ENCODE results near the gene RAG1. TPM values are rescaled to one million over a fixed set of nuclear protein-coding genes. Genes with fewer than 3 reads are reported as not detected.

RAG1 gene
- total and polyA plus RNA-seq, 2 of the 13 experiments (the other 11 are each of a cell fraction or from before 2014, with no cell fraction given) = 0.11 to 0.15 TPM

DNA sequence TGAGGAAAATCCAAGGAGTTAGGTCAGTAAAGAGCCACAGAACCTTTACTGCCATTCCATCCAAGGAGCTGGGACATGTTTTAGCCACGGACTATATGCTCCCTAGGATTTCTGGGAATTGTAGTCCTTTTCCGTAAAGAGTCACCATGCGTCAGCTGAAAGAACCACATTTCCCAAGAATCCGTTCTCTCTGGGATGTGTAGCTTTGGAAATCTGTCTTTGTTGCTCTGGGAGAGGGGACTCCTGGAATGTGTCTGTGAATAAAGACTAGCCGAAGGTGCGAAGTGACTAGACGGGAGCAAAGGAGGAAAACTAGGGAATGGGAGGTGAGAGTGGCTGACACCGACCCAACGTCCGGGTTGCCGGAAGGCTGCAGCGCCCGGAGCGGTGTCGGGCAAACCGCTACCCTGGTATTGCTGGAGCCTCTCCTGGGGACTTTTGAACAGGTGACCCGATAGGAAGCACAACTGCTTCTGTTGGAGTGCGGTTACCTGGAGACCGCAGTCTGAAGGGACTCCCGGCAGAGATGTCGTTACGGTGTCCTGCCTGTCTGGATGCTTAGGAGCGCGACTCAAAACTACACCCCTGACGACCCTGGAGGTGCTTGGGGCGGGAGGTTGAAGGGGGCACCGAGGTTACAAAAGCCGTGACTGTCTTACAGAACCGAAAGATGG is 26.6 kb downstream of the RAG1 start, which contains the start of gene IFTAP (continued):
- TF ChIP-seq ELF4 (CRISPR knock-in tag; IDR thresholded peaks at IDR 0.05; ENCODE audit: borderline replicate concordance) (0 out of 2 replicates have a peak, but pooled peaks have one; percentile 55), ATF1 (CRISPR knock-in tag; IDR thresholded peaks at IDR 0.05) (peak; percentile 71), ZKSCAN1 (IDR thresholded peaks at IDR 0.05; ENCODE audit: low read length) (0 out of 2 replicates have a peak, but pooled peaks have one; percentile 41), HOXA3 (CRISPR knock-in tag; IDR thresholded peaks at IDR 0.05) (peak; percentile 41; the same call in 1 of the 2 replicates), ZNF678 (CRISPR knock-in tag; IDR thresholded peaks at IDR 0.05) (no peak), RFXAP (CRISPR knock-in tag; IDR thresholded peaks at IDR 0.05; ENCODE audit: borderline replicate concordance) (0 out of 2 replicates have a peak, but pooled peaks have one; percentile 66), ZNF777 (CRISPR knock-in tag; IDR thresholded peaks at IDR 0.05) (peak; percentile 53; the same call in 1 of the 2 replicates), WIZ (CRISPR knock-in tag; IDR thresholded peaks at IDR 0.05) (peak; percentile 91; the same call in 1 of the 2 replicates), SNRNP70 (IDR thresholded peaks at IDR 0.05; ENCODE audit: low read depth, low read length) (no peak), KMT2B (CRISPR knock-in tag; IDR thresholded peaks at IDR 0.05) (peak; percentile 84; the same call in 1 of the 2 replicates), ZNF792 (CRISPR knock-in tag; IDR thresholded peaks at IDR 0.05) (peak; percentile 78; the same call in 1 of the 2 replicates), ZNF264 (CRISPR knock-in tag; IDR thresholded peaks at IDR 0.05) (0 out of 2 replicates have a peak, but pooled peaks have one; percentile 77), HMGA1 (CRISPR knock-in tag; conservative IDR thresholded peaks at IDR 0.05) (no peak), ZNF549 (CRISPR knock-in tag; IDR thresholded peaks at IDR 0.05) (no peak), PHF21A (CRISPR knock-in tag; IDR thresholded peaks at IDR 0.05) (peak; percentile 33; the same call in 1 of the 2 replicates), KLF13 (CRISPR knock-in tag; IDR thresholded peaks at IDR 0.05) (no peak), ZNF101 (CRISPR knock-in tag; IDR thresholded peaks at IDR 0.05; ENCODE audit: borderline replicate concordance, low read depth) (no peak), TBP (CRISPR knock-in tag; IDR thresholded peaks at IDR 0.05) (no peak)
- TF ChIP-seq, protein P1, sequence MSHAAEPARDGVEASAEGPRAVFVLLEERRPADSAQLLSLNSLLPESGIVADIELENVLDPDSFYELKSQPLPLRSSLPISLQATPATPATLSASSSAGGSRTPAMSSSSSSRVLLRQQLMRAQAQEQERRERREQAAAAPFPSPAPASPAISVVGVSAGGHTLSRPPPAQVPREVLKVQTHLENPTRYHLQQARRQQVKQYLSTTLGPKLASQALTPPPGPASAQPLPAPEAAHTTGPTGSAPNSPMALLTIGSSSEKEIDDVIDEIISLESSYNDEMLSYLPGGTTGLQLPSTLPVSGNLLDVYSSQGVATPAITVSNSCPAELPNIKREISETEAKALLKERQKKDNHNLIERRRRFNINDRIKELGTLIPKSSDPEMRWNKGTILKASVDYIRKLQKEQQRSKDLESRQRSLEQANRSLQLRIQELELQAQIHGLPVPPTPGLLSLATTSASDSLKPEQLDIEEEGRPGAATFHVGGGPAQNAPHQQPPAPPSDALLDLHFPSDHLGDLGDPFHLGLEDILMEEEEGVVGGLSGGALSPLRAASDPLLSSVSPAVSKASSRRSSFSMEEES (CRISPR knock-in tag; IDR thresholded peaks at IDR 0.05) = peak; percentile 54; the same call in 1 of the 2 replicates
- TF ChIP-seq, protein P2, sequence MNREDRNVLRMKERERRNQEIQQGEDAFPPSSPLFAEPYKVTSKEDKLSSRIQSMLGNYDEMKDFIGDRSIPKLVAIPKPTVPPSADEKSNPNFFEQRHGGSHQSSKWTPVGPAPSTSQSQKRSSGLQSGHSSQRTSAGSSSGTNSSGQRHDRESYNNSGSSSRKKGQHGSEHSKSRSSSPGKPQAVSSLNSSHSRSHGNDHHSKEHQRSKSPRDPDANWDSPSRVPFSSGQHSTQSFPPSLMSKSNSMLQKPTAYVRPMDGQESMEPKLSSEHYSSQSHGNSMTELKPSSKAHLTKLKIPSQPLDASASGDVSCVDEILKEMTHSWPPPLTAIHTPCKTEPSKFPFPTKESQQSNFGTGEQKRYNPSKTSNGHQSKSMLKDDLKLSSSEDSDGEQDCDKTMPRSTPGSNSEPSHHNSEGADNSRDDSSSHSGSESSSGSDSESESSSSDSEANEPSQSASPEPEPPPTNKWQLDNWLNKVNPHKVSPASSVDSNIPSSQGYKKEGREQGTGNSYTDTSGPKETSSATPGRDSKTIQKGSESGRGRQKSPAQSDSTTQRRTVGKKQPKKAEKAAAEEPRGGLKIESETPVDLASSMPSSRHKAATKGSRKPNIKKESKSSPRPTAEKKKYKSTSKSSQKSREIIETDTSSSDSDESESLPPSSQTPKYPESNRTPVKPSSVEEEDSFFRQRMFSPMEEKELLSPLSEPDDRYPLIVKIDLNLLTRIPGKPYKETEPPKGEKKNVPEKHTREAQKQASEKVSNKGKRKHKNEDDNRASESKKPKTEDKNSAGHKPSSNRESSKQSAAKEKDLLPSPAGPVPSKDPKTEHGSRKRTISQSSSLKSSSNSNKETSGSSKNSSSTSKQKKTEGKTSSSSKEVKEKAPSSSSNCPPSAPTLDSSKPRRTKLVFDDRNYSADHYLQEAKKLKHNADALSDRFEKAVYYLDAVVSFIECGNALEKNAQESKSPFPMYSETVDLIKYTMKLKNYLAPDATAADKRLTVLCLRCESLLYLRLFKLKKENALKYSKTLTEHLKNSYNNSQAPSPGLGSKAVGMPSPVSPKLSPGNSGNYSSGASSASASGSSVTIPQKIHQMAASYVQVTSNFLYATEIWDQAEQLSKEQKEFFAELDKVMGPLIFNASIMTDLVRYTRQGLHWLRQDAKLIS (CRISPR knock-in tag; IDR thresholded peaks at IDR 0.05) = no peak
- TF ChIP-seq, protein P3, sequence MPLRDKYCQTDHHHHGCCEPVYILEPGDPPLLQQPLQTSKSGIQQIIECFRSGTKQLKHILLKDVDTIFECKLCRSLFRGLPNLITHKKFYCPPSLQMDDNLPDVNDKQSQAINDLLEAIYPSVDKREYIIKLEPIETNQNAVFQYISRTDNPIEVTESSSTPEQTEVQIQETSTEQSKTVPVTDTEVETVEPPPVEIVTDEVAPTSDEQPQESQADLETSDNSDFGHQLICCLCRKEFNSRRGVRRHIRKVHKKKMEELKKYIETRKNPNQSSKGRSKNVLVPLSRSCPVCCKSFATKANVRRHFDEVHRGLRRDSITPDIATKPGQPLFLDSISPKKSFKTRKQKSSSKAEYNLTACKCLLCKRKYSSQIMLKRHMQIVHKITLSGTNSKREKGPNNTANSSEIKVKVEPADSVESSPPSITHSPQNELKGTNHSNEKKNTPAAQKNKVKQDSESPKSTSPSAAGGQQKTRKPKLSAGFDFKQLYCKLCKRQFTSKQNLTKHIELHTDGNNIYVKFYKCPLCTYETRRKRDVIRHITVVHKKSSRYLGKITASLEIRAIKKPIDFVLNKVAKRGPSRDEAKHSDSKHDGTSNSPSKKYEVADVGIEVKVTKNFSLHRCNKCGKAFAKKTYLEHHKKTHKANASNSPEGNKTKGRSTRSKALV (CRISPR knock-in tag; IDR thresholded peaks at IDR 0.05) = 0 out of 2 replicates have a peak, but pooled peaks have one; percentile 18
- TF ChIP-seq, protein P4, sequence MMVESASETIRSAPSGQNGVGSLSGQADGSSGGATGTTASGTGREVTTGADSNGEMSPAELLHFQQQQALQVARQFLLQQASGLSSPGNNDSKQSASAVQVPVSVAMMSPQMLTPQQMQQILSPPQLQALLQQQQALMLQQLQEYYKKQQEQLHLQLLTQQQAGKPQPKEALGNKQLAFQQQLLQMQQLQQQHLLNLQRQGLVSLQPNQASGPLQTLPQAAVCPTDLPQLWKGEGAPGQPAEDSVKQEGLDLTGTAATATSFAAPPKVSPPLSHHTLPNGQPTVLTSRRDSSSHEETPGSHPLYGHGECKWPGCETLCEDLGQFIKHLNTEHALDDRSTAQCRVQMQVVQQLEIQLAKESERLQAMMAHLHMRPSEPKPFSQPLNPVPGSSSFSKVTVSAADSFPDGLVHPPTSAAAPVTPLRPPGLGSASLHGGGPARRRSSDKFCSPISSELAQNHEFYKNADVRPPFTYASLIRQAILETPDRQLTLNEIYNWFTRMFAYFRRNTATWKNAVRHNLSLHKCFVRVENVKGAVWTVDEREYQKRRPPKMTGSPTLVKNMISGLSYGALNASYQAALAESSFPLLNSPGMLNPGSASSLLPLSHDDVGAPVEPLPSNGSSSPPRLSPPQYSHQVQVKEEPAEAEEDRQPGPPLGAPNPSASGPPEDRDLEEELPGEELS (CRISPR knock-in tag; IDR thresholded peaks at IDR 0.05) = peak; percentile 65
